HG02763 (cell line): ENCODE results near the gene TP73.

Experiments
- ATAC-seq: cut with Tn5 transposase; IDR thresholded peaks from one replicate; pipeline ENCODE4 v1.9.1; 2021; ENCODE audit warnings: mild to moderate bottlenecking, moderate library complexity; ENCODE audit not compliant: unreplicated experiment

TP73 gene

DNA sequence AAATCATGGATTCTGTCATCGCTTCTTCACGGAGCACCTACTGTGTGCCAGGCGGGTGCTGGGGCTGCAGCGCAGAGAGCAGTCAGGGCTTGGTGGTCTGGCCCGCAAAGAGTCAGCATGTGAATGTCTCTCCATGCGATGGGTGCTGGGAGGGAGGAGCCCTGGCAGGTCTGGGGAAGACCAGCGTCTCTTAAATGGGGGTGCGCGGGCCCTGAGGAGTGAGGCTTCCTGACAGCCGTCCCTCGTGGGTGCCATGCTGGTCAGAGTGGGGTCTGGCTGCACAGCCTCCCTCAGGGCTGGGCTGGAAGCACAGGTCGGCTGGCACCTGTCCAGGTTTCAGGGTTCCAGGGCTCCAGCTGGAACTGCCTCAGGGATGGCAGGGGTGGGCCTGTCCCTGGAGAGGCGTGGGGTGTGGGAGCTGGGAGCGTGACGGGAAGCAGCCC lies 18.5 kb downstream of the TP73 start:
- no peak for ATAC-seq

DNA sequence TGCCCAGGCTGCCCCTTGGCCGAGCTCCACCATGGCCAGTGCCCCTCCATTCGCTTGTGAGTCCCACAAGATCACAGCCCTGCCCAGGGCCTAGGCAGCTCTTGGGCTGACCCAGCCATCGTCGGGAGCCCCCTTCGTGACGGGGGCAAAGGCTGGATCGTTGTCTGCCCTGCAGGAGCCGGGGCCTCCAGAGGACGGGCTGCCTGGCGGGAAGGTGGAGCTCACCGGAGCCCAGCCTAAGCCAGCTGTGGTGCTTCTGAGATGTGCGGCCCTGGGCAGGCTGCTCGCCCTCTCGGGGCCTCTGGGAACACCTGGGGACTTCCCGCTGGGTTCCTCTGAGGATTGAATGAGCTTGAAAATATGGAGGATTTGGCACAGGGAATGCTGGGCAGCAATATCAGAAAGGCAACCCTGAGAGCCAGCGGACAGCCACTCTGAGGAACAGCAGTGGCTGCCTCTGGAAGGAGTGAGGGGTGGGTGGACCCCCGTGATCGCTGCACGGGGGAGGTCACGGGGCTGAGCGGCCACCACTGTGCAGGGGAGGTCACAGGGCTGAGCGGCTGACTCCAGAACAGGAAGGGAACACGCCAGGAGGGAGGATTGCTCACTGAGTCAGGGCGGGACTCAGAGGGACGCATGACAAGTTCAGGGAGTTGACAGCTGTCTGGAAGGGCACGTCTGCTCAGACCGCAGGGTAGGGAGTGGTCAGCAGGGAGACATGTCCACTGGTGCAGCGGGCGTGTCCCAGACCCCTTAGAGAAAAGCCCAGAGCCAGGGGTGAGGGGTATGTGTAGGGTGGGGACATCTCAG lies 19.3 kb downstream of the TP73 start:
- no peak for ATAC-seq

DNA sequence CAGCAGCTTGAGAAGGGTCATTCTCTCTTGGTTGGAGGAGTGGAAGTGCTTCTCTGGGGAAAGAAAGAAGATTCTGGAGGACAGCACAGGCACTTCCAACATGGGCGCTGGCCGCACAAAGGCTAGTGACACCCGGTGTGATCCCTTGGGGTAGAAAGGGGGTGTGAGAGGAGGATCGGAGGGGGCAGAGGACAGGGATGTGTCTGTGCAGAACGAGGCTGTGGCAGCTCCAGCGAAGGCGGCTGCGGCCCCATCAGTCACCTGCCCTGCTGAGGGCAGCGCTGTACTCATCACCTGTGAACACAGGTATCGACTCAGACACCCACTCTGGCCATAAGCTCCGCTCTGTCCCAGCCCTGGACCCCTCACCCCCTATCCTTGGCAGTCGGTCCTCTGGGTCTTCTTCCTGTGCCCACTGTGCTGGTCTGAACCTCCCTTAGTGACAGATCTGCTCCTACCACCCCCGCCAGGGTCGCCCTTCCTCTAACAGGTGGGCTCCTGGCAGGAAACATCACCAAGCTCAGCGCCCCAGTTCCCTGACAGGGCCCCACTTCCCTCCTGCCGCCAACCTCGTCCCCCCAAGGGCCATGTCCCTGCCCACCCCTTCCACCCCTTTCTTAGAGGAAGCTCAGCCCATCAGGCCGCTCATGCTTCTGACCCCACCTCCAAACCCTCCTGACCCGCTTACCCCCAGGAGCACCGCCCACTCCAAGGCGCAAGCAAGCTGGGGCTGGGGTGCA lies 20.1 kb downstream of the TP73 start:
- ATAC-seq = no peak

DNA sequence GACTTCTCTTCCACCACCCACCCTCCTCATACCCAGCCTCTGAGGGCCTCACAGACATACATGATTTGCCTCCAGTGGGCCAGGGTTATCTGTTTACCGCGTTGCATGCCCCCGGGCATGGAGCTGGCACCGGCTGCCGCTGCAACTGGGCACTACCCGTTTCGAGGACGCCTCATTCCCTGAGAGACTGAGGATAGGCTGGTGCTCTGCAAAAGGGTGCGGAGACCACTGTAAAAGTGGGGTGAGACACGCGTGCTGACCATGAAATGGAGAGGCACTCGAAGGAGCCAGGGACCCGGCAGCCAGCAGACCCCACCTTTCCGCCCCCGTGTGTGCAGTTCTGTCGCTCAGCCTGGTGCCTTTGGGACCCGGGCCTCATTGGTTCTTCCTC lies 20.6 kb downstream of the TP73 start:
- ATAC-seq = no peak

DNA sequence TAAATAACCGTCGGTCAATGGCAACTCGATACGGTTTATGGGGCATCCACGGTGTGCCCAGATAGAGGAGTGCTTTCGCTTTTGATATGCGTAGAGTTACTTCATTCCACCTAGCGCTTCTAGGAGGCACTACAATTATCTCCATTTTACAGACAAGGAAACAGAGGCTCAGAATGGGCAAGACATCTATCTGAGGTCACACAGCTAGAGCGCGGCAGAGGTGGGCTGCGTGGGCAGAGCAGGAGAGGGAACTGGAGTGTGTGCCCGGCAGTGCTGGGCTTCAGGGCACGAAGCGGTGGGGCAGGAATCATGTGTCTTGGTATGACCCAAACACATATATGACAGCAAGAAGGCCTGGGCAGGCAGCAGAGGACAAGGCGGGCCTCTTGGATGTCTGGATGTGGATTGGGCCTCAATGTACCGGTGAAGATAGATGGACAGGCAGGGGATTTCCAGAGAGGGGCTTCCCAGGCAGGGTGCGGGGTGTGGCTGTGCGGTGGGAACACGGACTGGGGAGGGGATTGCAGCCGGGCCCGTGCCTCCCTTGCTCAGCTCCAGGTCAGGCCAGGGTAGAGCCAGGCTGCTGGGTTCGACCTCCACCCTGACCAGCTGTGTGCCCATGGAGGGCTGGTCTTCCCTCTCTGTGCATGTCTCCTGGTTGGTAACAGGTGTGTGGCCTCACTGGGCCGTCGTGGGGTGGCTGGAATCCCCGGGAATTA lies 21.2 kb downstream of the TP73 start:
- no peak for ATAC-seq

DNA sequence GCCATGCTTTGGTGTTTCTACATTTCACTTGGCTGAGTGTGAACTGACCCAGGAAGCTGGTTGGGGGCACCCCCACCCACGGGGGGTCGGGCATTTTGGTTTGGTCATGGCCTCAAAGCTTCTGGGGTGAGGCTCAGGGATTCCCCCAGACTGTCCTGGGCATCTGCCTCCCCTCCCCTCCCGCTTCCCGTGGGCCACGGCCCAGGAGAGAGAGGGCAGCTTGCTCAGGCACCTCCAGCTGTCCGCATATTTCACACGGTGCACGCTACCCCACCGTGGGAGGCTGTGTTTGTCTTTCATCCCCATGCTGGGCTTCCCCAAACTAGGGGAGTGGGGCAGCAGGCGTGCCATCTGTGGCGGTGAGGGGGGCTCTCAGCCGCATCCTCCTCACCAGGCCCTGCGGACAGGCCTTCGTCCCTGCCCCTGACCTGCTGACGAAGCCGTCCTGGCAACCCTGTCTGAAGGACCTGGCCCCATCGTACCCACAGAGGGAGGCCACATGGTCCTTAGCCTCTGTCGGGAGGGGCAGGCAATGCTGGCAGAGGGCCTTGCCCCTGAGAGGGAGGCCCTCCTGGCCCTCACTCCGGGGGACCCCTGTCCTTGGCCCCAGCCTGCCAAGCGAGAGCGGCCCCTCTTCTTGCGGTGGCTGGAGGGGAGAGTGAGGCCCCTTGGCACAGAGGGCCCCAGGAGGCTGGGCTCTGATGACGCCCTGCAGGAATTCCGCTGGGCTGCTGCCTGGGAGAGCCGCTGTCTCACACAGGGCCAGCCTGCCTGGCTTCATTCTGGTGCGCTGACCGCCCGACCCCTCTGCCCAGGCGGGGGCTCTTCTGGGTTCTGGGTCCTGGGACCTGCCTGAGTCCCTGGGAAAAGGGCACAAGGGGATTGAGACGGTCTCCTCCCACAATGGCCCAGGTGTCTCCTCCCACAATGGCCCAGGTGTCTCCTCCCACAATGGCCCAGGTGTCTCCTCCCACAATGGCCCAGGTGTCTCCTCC lies 22.1 kb downstream of the TP73 start:
- ATAC-seq = no peak

DNA sequence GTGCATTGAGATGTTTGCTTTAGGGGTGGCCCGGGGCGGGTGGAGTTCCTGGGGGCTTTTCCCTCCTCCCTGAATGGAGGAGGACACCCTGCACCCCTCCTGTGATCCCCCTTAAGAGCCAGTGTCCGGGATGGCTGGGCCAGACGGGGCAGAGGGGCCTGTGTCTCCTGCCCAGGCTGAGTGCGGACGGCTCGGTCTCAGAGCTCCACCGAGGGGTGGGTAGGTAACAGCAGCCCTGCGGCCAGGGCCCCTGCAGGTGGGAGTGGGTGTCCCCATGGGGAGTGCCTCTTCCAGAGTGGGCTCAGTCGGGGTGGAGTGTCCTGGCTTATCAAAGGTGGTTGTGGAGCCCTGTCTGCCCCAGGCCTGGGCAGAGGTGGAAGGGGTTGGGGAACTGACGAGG lies 23.1 kb downstream of the TP73 start:
- ATAC-seq = no peak

DNA sequence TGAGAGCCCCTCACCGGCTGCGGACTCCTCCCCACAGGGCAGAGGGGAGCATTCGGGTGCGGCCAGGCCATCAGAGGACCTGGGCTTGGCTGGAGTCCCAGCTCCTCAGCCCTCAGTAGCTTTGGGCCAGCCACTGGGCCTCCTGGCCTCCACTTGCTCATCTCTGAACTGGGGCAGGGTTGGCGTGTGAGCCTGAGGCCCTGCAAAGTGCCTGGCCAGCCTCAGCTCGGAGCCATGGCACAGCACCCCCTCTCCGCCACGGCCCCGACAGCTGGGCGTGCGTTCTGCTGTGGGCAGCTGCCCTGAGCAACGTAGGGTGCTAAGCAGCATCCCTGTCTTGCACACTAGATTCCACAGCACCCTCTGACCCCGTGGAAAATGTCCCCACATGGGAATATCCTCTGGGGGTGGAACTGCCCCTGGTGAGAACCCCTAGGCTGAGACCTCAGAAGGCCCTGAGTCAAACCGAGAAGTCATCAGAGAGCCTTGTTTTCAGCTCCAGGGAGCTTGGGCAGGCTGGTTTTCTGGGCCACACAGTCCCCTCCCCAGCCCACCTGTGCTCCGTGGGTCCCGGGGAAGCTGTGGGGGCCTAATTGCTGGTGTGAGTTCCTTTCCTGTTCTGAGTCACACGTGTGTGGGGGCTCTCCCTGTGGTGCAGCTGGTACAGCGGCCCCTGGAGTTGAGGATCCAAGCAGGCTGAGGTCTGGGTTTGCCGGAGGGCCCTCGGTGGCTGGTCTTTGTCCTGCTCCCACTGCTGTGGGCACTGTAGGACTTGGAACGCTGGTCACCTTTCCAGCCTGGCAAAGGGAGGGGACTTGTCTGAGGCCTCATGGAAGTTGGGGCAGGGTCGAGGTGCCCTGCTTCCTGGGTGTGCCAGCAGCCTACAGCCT lies 24.5 kb downstream of the TP73 start:
- ATAC-seq = peak; percentile 55

DNA sequence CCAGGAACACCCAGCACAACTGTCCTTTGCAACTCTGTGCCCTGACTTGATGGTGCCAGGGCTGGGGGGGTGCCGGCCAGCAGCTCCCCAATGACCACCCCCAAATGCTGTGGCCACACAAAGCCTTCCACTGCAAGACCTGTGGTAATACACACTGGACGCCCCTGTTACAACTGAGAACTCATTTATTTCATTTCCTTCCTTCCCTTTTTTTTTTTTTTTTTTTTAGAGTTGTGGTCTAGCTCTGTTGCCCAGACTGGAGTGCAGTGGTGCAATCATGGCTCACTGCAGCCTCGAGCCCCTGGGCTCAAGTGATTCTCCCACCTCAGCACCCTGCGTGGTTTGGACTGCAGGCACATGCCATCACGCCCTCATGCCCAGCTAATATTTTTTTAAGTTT lies 25.2 kb downstream of the TP73 start:
- ATAC-seq = peak; percentile 3

DNA sequence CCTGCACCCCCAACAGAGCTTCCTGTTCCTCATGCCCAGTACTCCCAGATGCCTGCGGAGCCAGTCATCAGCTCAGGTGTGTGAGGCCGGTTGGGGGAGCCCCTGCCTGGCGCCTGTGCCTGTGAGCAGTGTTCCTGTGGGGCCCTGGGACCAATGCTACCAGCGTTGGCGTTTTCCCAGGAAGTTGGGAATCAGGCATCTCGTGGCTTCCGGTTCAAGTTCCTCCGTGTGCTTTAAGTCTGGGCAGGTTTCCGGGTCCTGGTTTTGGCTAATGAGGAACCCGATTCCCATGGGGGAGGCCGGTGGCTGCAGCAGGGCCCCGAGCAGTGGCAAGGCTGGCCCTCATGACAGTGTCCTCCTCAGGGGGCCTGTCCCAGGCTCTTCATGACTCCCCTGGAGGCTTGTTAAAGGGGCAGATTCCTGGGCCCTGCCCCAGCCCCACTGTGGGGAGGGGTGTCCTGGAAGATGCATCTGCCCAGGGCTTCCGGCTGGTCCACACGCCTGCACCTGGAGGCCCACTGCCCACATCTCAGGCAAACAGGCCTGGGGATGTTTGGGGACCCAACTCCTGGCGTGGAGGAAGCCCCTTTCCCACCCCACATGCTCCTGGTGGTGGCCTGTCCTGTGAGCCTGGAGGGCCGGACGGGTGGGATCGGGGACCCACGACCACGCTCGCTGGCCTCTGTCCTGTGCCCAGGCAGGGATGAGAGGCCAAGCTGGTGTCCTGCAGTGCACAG lies 26.2 kb downstream of the TP73 start:
- no peak for ATAC-seq

DNA sequence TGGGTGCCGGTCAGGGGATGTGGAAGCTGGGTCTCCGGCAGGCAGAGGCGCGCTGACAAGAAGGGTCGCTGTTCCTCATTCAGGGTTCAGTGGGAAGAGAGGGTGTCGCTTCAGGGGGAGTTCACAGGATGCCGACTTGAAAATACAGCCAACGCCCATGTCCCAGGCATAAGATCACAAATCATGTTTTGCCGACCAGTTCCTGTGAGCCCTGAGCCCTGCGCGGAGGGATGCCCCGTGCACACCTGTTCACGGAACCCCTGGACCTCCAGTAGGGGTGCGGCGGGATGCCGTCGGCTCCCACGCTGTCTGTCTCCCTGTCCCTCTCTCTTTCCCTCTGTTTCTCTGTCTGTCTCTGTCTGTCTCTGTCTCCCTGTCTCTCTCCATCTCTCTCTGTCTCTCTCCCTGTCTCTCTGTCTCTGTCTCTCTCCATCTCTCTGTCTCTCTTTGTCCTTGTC lies 26.8 kb downstream of the TP73 start:
- no peak for ATAC-seq

DNA sequence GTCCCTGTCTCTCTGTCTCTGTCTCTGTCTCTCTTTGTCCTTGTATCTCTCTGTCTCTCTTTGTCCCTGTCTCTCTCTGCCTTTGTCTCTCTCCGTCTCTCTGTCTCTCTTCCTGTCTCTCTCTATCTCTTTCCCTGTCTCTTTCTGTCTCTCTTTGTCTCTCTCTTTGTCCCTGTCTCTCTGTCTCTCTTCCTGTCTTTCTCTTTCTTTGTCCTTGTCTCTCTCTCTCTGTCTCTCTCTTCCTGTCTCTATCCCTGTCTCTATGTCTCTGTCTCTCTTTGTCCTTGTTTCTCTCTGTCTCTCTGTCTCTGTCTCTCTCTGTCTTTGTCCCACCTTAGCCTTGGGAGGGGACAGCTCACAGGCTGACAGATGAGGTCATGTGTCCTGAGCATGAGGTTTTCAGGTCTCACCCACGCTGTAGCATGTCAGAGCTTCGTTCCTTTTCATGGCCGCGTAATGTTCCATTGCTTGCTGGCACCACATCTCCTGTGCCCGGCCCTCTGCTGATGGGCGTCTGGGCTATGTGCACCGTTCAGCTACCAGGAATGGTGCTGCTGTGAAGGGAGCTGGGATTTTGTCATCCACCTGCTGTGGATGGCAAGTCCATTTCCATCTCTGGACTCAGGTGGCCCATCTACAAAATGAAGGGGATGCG lies 27.6 kb downstream of the TP73 start:
- ATAC-seq = no peak

DNA sequence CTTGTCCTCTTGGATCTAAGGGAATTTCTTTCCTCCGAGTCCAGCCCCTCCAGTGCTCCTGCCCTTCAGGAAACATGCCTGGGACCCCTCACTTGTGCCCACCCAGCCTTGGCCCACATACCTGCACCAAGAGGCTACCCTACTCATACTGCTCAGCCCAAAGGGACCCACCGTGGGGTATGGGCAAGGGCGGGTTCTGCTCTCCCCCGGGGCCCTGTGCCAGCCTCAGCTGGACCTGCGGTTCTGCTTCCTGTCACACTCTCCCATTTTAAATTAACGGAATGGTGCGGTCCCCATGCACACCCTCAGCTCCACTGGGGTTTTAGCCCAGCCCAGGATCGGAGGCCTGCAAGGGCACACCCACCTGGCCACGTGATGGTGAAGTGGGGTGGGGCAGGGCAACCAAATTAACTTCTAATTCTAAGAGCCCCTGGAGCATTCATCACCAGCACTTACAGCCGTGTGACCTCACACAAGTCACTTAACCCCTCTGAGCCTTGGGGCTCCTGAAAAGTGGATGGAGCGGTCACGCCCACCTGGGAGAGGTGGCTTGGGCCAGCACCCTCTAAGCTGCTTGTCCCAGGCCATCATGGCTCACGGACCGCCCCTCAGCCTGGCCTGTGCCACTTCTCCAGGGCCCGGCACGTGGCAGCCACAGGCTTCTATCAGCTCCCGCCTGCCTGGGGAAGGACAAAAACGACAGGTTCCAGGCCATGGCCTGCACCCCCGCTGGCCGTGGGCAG lies 28.3 kb downstream of the TP73 start:
- ATAC-seq = no peak

DNA sequence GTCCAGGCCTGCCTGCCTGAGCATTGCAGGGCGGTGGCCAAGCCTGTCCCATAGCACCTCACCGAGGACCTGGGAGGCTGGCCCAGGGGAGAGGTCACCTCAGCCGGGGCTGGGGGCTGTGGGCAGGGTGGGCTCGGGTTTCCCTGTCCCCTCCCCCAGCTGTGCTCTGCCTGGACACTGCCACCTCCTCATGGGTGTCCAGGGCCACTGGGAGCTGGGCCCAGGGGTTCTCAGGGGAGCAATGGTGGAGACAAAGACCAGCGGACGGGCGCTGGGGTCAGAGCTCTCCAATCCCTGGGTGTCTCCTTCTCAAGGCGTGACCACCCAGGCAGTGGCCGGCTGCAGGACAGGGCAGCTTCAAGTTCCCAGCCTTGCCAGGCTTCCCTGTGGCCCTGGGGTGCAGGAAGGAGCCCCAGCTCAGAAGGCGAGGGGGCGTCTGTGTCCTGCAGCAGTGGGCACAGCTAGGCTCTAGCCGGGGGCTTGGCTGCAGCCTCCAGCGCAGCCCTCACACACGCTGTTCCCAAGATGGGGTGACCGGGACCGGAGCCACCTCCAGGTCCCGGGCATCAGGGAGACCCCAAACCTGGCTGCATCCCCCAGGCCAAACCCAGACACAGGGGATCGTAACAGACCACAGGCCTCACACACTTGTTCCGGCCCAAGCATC lies 29.0 kb downstream of the TP73 start:
- no peak for ATAC-seq

DNA sequence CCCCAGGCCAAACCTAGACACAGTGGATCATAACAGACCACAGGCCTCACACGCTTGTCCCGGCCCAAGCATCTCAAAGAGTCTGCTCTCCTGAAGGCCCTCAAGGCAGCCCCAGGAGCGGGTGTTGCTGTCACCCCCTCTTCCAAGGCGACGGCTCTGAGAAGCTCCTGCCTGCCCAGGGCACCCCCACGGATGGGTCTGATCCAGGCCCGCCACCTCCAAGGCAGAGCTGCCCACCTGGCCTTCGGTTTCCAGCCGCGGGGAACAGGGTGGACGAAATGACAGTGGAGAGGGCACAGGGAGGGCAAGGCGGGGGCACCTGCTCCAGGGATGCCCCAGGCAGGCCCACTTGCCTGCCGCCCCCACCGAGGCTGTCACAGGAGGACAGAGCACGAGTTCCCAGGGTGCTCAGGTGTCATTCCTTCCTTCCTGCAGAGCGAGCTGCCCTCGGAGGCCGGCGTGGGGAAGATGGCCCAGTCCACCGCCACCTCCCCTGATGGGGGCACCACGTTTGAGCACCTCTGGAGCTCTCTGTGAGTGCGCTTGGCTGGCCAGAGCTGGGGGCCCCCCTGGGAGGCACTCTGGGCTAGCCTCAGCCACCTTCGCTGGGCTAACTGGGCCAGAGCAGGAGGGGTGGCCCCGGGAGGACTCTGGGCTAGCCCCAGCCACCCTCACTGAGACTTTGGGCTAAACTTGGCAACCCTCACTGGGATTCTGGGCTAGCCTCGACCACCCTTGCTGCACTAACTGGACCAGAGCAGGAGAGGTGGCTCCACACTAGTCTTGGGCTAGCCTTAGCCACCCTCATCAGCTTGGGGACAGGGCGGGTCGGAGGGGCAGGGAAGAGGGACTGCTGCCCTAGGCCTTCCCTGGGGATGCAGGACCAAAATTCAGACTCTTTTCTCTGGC lies 29.8 kb downstream of the TP73 start:
- no peak for ATAC-seq

DNA sequence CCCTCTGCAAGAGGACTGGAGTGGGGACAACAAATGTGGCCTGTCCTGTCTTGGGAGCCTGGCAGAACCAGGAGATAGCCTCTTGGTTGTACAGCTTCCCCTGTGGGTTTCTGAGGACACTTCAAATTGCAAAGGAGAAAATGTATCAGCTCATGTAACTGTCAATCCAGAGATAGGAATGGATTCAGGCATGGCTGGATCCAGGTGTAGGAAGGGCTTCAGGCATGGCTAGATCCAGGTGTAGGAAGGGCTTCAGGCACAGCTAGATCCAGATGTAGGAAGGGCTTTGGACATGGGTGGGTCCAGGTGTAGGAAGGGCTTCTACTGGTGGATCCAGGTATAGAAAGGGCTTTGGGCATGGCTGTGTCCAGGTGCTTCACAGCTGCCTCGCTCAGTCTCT lies 30.9 kb downstream of the TP73 start:
- ATAC-seq = no peak
